Cardiac muscle cell (in vitro differentiated cells and primary cell): Measurements from ENCODE around the gene TSPAN3. TPM values are rescaled to one million over a fixed set of nuclear protein-coding genes. Genes with fewer than 3 reads are reported as not detected.
A peak's percentile ranks its signal among the peaks of the same experiment; 100 is the strongest.

Source experiments
- DNase-seq, 2 donors: peaks; one replicate each; pipeline versions ENCODE4 v3.0.0 to v3.0.0-alpha.2; 2010 to 2017; ENCODE audit warnings: low read depth in 1 of 2, low spot score in 1 of 2
- H3K27ac ChIP-seq: fragments of 200-600 bp; sonication (generic); 2 replicates; pipeline ENCODE4 v1.5.1; 2016
- H3K27me3 ChIP-seq: fragments of 200-600 bp; sonication (generic); 2 replicates; pipeline ENCODE4 v1.6.0; 2016; ENCODE audit warnings: control low read depth
- H3K36me3 ChIP-seq: fragments of 200-600 bp; sonication (generic); 2 replicates; pipeline ENCODE4 v1.5.1; 2016; ENCODE audit warnings: control low read depth
- H3K4me1 ChIP-seq: fragments of 200-600 bp; sonication (generic); 2 replicates; pipeline ENCODE4 v1.8.1; 2017; ENCODE audit warnings: low read depth, mild to moderate bottlenecking, mixed run types
- H3K4me3 ChIP-seq: fragments of 200-600 bp; sonication (generic); 2 replicates; pipeline ENCODE4 v1.5.1; 2016; ENCODE audit warnings: mild to moderate bottlenecking
- H3K9me3 ChIP-seq: fragments of 200-600 bp; sonication (generic); 2 replicates; pipeline ENCODE4 v1.5.1; 2017; ENCODE audit warnings: low read depth, mild to moderate bottlenecking, control low read depth
- polyA plus RNA-seq: library from polyadenylated mRNA; unstranded; fragments of >200 nt; fragmentation: Nextera tagmentation; extraction: Ambion mirVana; gene quantifications from 2 replicates; pipeline ENCODE4 v1.2.1, GENCODE V29; 2016
- total RNA-seq: library from RNA; depleted of rRNA; stranded (reverse); fragments of >200 nt; gene quantifications from 2 replicates; pipeline ENCODE4 v1.2.3, GENCODE V29; 2016
- TF ChIP-seq, protein P1 (sequence below): IDR thresholded peaks from 2 replicates; pipeline ENCODE4 v1.5.1; 2012; ENCODE audit warnings: low read depth, mild to moderate bottlenecking, low read length

The TSPAN3 gene
- total and polyA plus RNA-seq, 2 experiments from 2014 or later = 316 to 427 TPM

DNA sequence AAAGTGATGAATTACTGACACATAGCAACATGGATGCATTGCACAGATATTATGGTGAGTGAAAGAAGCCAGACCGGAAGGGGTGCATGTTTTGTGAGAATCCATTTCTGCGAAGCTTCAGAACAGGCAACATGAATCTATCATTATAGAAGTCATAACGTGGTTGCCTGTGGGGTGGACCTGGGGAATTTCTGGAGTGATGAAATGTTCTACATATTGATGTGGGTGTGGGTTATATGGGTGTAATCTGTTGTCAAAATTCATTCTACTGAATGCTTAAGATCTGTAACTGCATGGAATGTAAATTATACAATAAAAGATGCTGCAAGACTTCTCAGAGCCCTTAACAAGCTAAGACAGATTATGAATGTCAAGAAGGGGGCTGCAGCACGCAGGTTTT, 25.2 kb upstream of the TSPAN3 start:
- H3K9me3 ChIP-seq = no peaks in the 10 kb centered on the region
- H3K36me3 ChIP-seq = no peaks in the 10 kb centered on the region
- no peak overlapping the region for H3K27ac ChIP-seq
- DNase-seq = no peak
- TF ChIP-seq, protein P1, sequence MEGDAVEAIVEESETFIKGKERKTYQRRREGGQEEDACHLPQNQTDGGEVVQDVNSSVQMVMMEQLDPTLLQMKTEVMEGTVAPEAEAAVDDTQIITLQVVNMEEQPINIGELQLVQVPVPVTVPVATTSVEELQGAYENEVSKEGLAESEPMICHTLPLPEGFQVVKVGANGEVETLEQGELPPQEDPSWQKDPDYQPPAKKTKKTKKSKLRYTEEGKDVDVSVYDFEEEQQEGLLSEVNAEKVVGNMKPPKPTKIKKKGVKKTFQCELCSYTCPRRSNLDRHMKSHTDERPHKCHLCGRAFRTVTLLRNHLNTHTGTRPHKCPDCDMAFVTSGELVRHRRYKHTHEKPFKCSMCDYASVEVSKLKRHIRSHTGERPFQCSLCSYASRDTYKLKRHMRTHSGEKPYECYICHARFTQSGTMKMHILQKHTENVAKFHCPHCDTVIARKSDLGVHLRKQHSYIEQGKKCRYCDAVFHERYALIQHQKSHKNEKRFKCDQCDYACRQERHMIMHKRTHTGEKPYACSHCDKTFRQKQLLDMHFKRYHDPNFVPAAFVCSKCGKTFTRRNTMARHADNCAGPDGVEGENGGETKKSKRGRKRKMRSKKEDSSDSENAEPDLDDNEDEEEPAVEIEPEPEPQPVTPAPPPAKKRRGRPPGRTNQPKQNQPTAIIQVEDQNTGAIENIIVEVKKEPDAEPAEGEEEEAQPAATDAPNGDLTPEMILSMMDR = no peak
- H3K4me3 ChIP-seq = no peak overlapping the region
- H3K4me1 ChIP-seq = peaks cover 1% of the 10 kb centered on the region
- H3K27me3 ChIP-seq = no peaks in the 10 kb centered on the region

DNA sequence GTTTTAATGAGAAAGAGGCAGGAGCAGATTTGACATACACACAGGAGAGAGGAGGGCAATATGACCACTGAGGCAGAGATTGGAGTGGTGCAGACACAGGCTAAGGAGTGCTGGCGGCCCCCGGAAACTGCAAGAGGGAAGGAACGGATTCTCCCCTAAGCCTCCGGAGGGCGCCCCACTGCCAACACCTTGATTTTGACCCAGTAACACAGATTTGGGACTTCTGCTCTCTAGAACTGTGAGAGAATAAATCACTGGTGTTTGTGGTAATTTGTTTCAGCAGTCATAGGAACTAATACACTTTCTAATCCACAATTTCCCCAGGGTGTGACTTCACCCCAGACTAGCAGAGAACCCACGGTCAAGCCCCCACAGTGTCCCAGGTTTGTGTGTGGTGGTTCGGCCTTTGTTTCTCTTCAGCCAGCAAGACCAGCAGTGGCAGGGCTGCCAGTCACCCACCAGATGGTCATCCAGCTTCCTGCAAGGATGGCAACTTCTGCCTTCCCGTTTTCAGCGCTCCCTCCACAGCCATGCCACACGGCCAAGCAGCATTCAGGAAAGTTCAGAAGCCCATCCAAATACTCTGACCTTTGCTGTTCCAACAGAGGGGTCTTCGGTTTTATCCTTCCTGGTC, 23.6 kb upstream of the TSPAN3 start:
- no peak for DNase-seq
- H3K36me3 ChIP-seq = no peaks in the 10 kb centered on the region
- H3K4me3 ChIP-seq = no peak overlapping the region
- H3K9me3 ChIP-seq = no peaks in the 10 kb centered on the region
- no peaks in the 10 kb centered on the region for H3K27me3 ChIP-seq
- TF ChIP-seq, protein P1 = peak; percentile 36
- no peak overlapping the region for H3K27ac ChIP-seq
- H3K4me1 ChIP-seq = no peaks in the 10 kb centered on the region

DNA sequence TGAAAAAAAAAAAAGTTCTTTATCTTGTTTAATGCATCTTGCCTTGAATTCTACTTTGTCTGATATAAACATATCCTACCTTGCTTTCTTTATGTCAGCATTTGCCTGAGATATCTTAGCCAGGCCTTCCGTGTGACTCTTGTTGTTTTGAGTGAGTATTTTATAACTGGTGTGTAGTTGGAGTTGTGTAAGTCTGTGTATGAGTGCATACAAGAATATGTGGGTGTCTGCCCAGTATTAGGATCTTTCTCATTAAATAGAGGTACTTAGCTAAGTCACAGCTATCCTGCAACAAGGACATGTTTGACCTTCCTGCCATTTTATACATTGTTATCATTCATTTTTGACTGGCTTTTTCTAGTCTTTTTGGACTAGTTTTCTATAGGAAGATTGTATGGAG, 22.5 kb upstream of the TSPAN3 start:
- TF ChIP-seq, protein P1 = no peak
- no peak overlapping the region for H3K27ac ChIP-seq
- DNase-seq = no peak
- H3K27me3 ChIP-seq = no peaks in the 10 kb centered on the region
- H3K36me3 ChIP-seq = no peaks in the 10 kb centered on the region
- no peaks in the 10 kb centered on the region for H3K9me3 ChIP-seq
- H3K4me1 ChIP-seq = no peaks in the 10 kb centered on the region
- H3K4me3 ChIP-seq = no peak overlapping the region

DNA sequence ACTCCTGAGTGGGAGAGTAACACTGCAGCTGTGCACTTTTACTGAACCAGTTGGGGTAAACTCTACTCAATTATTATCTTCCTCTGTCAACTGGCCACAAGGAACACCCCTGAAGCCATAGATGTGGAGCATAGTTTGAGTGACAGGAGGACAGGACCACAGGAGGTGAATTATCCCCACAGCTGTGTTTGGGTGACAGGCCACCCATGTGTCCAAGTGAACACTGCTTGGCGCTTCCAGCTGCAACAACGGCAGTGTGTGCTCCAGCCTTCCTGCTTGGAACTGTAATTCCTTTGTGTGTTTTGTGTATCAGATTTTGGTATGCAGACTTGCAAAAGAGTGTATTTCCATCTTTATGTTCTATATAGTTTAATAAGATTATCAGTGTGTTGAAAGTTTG, 20.2 kb upstream of the TSPAN3 start:
- Histone ChIP-seq H3K4me1 (no peaks in the 10 kb centered on the region), H3K4me3 (no peak overlapping the region), H3K27me3 (no peaks in the 10 kb centered on the region), H3K27ac (no peak overlapping the region), H3K36me3 (no peaks in the 10 kb centered on the region), H3K9me3 (no peaks in the 10 kb centered on the region)
- no peak for DNase-seq
- TF ChIP-seq, protein P1 = no peak

DNA sequence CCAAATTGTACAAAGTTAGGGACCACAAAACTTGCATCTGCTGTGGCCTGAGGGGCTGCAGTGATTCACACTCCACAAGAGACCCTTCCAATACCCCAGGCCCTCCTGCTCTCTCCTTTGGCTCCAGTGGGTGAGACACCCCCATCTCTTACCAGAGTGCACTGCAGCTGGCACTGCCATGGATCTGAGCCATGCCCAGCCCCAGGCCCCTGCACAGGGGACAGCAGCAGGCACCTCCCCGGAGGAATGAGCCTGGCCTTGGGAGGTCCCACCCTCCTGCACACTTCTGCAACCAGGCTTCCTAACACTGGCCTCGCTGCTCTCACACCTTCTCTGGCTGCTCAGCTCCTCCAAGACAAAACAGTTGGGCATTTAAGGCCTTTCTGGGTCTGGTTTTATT, 16.3 kb upstream of the TSPAN3 start:
- TF ChIP-seq, protein P1 = no peak
- Histone ChIP-seq H3K27me3 (no peaks in the 10 kb centered on the region), H3K36me3 (no peaks in the 10 kb centered on the region), H3K4me1 (no peaks in the 10 kb centered on the region), H3K27ac (no peak overlapping the region), H3K4me3 (no peak overlapping the region), H3K9me3 (no peaks in the 10 kb centered on the region)
- no peak for DNase-seq
